Panc1 (cell line): ENCODE measurements around the gene PCDH1. TPM values are rescaled to one million over a fixed set of nuclear protein-coding genes. Genes with fewer than 3 reads are reported as not detected.

Experiments
- ATAC-seq: fragments of 200-7000 bp; cut with Tn5 transposase; 2 replicates; pipeline ENCODE4 v1.9.1; 2020; ENCODE audit warnings: mild to moderate bottlenecking, moderate library complexity
- BruUV-seq: library from RNA; stranded (reverse); fragments of 400-500 nt; replicated peaks from 2 replicates; lab custom pipeline; 2021; lab: Mats Ljungman, UMichigan
- CTCF ChIA-PET: fragments of 300-600 bp; sonication (Branson Sonifier 250); formaldehyde crosslinking; loops from one replicate; lab custom pipeline; 2022; ENCODE audit warnings: antibody characterized with exemption; lab: Charles Lee
- POLR2A ChIA-PET: fragments of 300-600 bp; sonication (Branson Sonifier 250); formaldehyde crosslinking; loops from one replicate; lab custom pipeline; 2022; ENCODE audit warnings: antibody characterized with exemption; lab: Charles Lee
- DNase-seq: peaks from one replicate; pipeline ENCODE4 v3.0.0-alpha.2; 2010; ENCODE audit warnings: low read depth, low spot score
- H3K27ac ChIP-seq: 2 replicates; pipeline ENCODE4 v1.5.1; 2011; ENCODE audit warnings: mild to moderate bottlenecking, low read length, inconsistent platforms
- H3K27me3 ChIP-seq: fragments of 200-500 bp; sonication (Bioruptor generic); 2 replicates; pipeline ENCODE4 v1.6.0; 2014; ENCODE audit warnings: low read length, inconsistent platforms; ENCODE audit not compliant: control insufficient read depth, insufficient read depth
- H3K36me3 ChIP-seq: fragments of 200-500 bp; sonication (Bioruptor generic); 2 replicates; pipeline ENCODE4 v1.5.1; 2014; ENCODE audit warnings: inconsistent platforms, mild to moderate bottlenecking, low read length, moderate library complexity; ENCODE audit not compliant: control insufficient read depth, insufficient read depth
- H3K4me1 ChIP-seq: 2 replicates; pipeline ENCODE4 v1.5.1; 2011; ENCODE audit warnings: inconsistent platforms, mild to moderate bottlenecking, low read length, moderate library complexity; ENCODE audit not compliant: control insufficient read depth, insufficient read depth
- H3K4me3 ChIP-seq, 2 experiments: 2 replicates each; pipeline ENCODE4 v1.5.1; 2011 to 2012; ENCODE audit warnings: low read depth in 2 of 2, low read length in 2 of 2, mild to moderate bottlenecking in 2 of 2, inconsistent platforms in 1 of 2, moderate library complexity in 1 of 2
- H3K9me3 ChIP-seq: fragments of 200-500 bp; sonication (Bioruptor generic); 2 replicates; pipeline ENCODE4 v1.5.1; 2014; ENCODE audit warnings: low read depth, mild to moderate bottlenecking, inconsistent platforms, low read length, moderate library complexity; ENCODE audit not compliant: control insufficient read depth, insufficient read depth
- POLR2AphosphoS5 ChIP-seq: IDR thresholded peaks from 2 replicates; pipeline ENCODE4 v1.6.1; 2012; ENCODE audit warnings: mild to moderate bottlenecking, low read depth, low read length, moderate library complexity
- SIN3A ChIP-seq: IDR thresholded peaks from 2 replicates; pipeline ENCODE4 v1.6.1; 2012; ENCODE audit warnings: low read depth, mild to moderate bottlenecking, low read length, moderate library complexity, borderline replicate concordance; ENCODE audit not compliant: insufficient read depth
- TCF7L2 ChIP-seq: IDR thresholded peaks from 2 replicates; pipeline ENCODE4 v1.6.1; 2011; ENCODE audit warnings: mild to moderate bottlenecking, low read depth, low read length, inconsistent platforms
- in situ Hi-C: cut with HindIII; loops from 2 replicates; pipeline ENCODE4 v1.10.0; 2016; ENCODE audit warnings: low sequenced_read_pairs, low pct_unique_long_range_greater_than_20kb
- intact Hi-C: fragments of 100-400 bp; cut with micrococcal nuclease; formaldehyde crosslinking; loops from one replicate; pipeline ENCODE4 v1.10.0; 2022; ENCODE audit not compliant: unreplicated experiment
- total RNA-seq: library from RNA; stranded (reverse); gene quantifications from one replicate; pipeline ENCODE4 v1.2.1, GENCODE V29; 2021; ENCODE audit not compliant: unreplicated experiment
- TF ChIP-seq, protein P1 (sequence below): fragments of 450-650 bp; IDR thresholded peaks from 2 replicates; pipeline ENCODE4 v1.5.1; 2017; ENCODE audit warnings: mild to moderate bottlenecking
- TF ChIP-seq, protein P2 (sequence below), 2 experiments: IDR thresholded peaks; 2 replicates each; pipeline ENCODE4 v1.6.1; 2011 to 2012; ENCODE audit warnings: low read depth in 2 of 2, control low read depth in 1 of 2, low read length in 1 of 2, mild to moderate bottlenecking in 1 of 2, moderate library complexity in 1 of 2; ENCODE audit not compliant: insufficient read depth in 1 of 2

Gene PCDH1
- total RNA-seq, 1 experiment from 2014 or later, result 9.0 TPM

DNA sequence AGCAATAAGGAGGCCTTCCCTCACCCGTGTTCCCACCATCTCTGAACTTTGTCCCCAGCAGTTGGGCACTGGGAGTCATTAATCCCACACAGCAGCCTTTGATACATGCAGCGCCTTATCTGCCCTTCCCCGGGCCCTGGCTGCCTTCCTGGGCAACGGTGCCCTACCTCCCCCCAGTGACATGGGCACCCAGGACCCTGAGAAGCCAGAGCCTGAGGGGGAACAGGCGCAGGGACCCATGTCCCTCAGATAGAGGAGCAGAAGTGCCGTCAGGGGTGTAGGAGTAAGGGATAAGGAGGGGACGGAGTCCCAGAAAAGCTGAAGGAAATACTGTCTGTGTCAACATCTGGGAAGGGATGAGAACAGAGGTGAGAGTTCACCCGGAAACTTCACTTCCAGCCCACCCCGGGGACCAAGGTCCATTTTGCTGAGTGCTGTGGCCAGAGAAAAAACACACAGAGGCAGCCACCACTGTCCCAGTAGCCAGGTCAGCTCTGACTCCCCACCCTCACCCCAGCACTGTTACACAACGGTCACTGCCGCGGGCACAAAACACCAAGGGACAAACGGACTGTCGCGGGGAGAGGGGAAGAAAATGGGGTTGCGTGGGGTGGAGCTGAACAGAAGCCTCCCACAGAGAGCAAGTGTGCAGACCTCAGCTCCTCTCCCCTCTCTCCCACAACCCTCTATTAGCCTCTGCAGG is 3.8 kb downstream of the PCDH1 start:
- TF ChIP-seq SIN3A, result no peak
- TF ChIP-seq, protein P1, sequence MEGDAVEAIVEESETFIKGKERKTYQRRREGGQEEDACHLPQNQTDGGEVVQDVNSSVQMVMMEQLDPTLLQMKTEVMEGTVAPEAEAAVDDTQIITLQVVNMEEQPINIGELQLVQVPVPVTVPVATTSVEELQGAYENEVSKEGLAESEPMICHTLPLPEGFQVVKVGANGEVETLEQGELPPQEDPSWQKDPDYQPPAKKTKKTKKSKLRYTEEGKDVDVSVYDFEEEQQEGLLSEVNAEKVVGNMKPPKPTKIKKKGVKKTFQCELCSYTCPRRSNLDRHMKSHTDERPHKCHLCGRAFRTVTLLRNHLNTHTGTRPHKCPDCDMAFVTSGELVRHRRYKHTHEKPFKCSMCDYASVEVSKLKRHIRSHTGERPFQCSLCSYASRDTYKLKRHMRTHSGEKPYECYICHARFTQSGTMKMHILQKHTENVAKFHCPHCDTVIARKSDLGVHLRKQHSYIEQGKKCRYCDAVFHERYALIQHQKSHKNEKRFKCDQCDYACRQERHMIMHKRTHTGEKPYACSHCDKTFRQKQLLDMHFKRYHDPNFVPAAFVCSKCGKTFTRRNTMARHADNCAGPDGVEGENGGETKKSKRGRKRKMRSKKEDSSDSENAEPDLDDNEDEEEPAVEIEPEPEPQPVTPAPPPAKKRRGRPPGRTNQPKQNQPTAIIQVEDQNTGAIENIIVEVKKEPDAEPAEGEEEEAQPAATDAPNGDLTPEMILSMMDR, result no peak
- TF ChIP-seq, protein P2, sequence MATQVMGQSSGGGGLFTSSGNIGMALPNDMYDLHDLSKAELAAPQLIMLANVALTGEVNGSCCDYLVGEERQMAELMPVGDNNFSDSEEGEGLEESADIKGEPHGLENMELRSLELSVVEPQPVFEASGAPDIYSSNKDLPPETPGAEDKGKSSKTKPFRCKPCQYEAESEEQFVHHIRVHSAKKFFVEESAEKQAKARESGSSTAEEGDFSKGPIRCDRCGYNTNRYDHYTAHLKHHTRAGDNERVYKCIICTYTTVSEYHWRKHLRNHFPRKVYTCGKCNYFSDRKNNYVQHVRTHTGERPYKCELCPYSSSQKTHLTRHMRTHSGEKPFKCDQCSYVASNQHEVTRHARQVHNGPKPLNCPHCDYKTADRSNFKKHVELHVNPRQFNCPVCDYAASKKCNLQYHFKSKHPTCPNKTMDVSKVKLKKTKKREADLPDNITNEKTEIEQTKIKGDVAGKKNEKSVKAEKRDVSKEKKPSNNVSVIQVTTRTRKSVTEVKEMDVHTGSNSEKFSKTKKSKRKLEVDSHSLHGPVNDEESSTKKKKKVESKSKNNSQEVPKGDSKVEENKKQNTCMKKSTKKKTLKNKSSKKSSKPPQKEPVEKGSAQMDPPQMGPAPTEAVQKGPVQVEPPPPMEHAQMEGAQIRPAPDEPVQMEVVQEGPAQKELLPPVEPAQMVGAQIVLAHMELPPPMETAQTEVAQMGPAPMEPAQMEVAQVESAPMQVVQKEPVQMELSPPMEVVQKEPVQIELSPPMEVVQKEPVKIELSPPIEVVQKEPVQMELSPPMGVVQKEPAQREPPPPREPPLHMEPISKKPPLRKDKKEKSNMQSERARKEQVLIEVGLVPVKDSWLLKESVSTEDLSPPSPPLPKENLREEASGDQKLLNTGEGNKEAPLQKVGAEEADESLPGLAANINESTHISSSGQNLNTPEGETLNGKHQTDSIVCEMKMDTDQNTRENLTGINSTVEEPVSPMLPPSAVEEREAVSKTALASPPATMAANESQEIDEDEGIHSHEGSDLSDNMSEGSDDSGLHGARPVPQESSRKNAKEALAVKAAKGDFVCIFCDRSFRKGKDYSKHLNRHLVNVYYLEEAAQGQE (IDR thresholded peaks at IDR 0.05; ENCODE audit: insufficient read depth in 1 of 2, low read depth in 2 of 2, low read length in 1 of 2), result no peak
- no peak for TF ChIP-seq POLR2AphosphoS5
- no peak for TF ChIP-seq TCF7L2
- no peak overlapping the region for H3K4me3 ChIP-seq
- ATAC-seq (no peak), DNase-seq (no peak)
- no peak overlapping the region for H3K27ac ChIP-seq
- intact Hi-C loops (no loop called here), in situ Hi-C loops (no loop called here)
- POLR2A ChIA-PET, result no interaction called here
- peaks cover 14% of the 10 kb centered on the region for H3K4me1 ChIP-seq
- H3K27me3 ChIP-seq, result peaks cover 7% of the 10 kb centered on the region
- no peaks in the 10 kb centered on the region; the same call in 1 of the 2 replicates for H3K36me3 ChIP-seq
- H3K9me3 ChIP-seq, result no peaks in the 10 kb centered on the region
- CTCF ChIA-PET, result no interaction called here
- no TSS peak for BruUV-seq

DNA sequence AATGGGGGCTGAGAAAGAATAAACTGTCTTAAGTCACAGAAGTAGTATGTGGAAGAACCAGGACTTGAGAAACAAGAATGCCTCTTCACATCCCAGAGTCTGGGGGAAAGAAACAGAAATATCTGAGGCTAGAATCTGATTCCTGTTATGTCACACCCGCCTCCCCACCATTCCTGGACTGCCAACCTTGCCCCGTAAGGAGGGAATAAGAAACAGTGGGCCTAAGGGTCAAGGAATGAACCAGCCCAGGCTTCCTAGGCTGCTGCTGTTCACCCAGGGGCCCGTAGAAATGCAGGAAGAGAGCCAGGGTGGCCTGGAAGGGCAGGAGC is 4.3 kb downstream of the PCDH1 start:
- no peak for TF ChIP-seq POLR2AphosphoS5
- TF ChIP-seq TCF7L2, result no peak
- TF ChIP-seq, protein P2 (IDR thresholded peaks at IDR 0.05; ENCODE audit: insufficient read depth in 1 of 2, low read depth in 2 of 2, low read length in 1 of 2), result no peak
- no peak for TF ChIP-seq SIN3A
- TF ChIP-seq, protein P1, result no peak
- Histone ChIP-seq H3K4me1 (peaks cover 14% of the 10 kb centered on the region), H3K36me3 (no peaks in the 10 kb centered on the region; the same call in 1 of the 2 replicates), H3K9me3 (no peaks in the 10 kb centered on the region), H3K4me3 (no peak overlapping the region), H3K27ac (no peak overlapping the region), H3K27me3 (peaks cover 7% of the 10 kb centered on the region)
- POLR2A ChIA-PET, result no interaction called here
- ATAC-seq, result no peak
- intact Hi-C loops, result no loop called here
- CTCF ChIA-PET, result no interaction called here
- BruUV-seq, result no TSS peak
- in situ Hi-C loops, result no loop called here
- DNase-seq, result no peak
